Ureter (tissue), 1 donor: Measurements from ENCODE around the gene DYNLT3. TPM values are rescaled to one million over a fixed set of nuclear protein-coding genes. Genes with fewer than 3 reads are reported as not detected.

Experiments used
- DNase-seq: peaks from one replicate; pipeline ENCODE4 v3.0.0-alpha.2; 2020; ENCODE audit warnings: low spot score
- total RNA-seq: library from RNA; stranded (reverse); gene quantifications from one replicate; pipeline ENCODE4 v1.2.4, GENCODE V29; 2023
- donor health status: DM: yes; HTN: yes; CAD: no.

Gene DYNLT3, protein sequence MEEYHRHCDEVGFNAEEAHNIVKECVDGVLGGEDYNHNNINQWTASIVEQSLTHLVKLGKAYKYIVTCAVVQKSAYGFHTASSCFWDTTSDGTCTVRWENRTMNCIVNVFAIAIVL
- total RNA-seq = 31.9 TPM

DNA sequence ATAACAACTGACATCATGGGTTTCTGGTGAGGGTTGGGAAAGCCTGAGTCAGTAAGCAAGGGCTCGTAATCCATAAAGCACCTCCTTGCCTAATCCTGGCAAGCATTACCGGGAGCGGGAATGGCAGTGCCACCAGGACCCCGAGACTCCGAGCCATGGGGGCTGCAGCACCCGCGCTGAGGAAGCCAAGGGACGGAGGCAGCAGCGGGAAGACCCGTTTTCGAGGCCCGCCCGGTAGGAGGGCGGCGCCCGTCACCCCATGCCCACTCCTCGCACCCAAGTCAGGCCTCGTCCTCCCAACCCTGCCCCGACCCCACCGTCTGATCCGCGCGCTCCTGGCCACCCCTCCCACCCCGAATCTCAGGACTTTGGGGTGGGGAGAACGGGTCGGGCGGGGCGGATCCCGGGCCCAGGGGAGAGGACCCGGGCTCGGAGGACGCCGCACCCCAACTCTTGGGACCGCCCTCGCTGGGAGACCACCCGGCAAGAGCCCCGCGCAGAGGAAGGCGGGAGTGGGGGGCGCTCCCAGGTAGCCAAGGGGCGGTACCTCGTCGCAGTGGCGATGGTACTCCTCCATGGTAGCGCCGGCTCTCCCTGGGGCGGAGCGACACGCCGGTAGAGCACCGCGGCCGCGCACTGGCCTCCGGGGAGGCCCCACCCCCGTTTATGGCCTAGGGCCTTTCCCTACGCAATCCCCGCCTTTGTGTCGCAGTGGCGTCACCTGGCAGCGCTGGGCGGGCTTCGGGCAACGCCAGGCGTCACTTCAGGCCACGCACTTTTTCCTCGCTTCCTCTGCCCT, at the start of gene DYNLT3:
Gene DYNLT3 (minus strand): TSS at position 638 of the 799 bp plus-strand sequence. CDS start 61 bp downstream, at position 577.
- peak; percentile 83 for DNase-seq

DNA sequence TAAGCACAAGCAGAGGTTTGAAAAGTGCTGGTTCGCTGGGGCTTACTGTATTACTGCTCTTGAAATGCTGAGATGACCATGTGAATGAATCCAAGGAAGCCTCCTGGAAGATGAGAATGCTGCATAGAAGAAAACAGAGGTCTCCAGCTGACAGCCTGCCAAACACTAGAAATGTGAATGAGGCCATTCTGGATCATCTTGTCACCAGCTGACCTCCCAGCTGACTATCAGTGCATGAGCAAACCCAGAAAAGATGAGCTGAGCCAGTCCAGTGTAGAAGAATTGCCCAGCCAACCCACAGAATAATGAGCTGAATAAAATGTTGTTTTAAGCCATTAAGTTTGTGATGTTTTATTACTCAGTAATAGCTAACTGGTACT, 49.1 kb upstream of the DYNLT3 start:
- DNase-seq = no peak

DNA sequence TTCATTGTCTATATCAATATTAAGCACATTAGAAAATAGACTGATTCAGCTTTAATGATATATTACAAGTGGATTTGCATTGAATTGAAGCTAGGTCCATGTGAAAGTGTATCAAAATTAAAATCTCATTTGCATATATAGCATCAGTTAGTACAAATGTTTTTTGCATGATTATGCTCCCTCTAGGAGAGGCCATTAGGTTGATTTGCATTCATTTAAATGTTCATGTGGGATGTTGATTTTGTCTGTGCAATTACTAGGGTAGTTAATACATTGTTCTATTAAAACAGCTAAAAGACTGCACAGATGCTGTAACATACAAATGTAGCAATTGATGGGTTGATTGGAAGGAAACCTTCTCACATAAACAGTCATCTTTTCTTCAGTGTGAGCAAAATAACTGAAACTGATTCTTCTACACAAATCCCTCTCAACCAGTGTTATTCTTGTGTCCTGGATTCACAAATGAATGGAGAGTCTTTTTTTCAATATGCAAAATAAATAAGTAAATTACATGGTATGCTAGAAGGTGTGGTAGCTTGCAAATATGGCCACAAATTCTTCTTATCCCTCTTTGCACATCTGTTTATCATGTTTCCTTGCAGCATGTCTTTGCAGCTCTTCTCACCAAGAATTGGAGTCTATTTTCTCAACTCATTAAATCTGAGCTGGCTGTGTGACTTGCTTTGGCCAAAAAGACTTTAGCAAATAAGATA, 48.6 kb upstream of the DYNLT3 start:
- no peak for DNase-seq

DNA sequence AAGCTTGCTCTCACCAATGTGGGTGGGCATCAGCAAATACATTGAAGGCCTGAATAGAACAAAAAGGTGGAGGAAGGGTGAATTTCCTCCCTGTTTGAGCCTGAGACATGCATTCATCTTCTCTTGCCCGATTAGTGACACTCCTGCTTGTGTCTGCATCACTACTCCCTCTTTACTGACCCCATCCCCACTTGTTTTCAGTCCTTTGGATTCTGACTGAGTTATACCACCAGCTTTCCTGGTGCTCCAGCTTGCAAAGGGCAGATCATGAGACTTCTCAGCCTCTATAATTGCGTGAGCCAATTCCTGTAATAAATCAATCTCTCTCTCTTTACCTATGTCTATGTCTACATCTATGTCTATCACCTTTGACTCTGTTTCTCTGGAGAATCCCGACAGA, 47.4 kb upstream of the DYNLT3 start:
- DNase-seq = no peak

DNA sequence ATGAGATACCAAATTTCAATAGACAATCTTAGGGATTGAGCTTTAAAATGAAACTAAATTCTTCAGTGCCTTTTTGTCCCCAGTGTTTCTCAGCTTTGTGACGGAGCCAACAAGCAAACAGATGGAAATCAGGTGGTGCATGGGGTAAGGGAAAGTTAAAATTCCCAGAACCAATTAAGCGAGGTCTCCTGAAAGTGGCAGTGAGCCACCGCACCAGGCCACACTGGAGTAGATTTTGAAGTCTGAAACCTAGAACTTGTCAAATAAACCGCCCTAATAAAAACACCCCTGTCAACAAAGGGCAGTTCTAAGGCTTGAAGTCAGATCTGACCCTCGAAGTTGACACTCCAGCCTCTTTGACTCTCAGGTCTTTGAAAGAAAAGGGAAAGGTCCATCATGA, 40.6 kb upstream of the DYNLT3 start:
- DNase-seq = no peak

DNA sequence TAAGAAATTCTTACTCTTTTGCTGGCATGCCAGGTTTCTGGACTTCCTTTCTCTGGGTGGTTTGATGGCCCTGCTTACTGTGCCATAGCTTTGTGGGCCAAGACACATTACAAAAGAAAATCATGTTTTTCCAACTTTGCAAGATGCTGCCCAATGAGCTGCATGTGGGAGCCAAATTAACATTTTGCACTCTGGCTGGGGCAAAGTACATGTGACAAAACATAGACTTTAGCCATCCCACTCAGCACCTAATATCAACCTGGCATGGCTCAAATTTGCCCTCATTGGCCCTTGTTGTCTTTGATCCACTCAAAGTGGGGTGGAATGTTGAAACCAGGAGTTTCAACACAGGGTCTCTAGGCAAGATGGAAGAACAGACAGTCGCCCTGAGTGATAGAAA, 40.0 kb upstream of the DYNLT3 start:
- no peak for DNase-seq

DNA sequence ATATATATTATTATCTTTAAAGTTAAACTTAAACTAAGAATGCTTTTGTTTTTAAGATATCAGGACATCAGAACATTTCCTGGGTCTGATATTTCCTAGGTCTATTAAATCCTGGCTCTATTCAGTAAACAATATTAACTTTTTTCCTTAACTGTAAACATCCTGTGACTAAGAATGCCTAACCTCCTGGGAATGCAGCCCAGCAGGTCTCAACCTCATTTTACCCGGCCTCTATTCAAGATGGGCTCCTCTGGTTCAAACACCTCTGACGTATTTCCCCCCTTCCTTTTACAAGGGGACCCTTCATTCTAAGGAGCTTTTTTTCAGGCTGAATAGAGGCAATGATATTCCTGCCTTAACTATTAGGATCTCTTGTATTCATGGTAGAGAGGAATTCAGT, 35.8 kb upstream of the DYNLT3 start:
- no peak for DNase-seq

DNA sequence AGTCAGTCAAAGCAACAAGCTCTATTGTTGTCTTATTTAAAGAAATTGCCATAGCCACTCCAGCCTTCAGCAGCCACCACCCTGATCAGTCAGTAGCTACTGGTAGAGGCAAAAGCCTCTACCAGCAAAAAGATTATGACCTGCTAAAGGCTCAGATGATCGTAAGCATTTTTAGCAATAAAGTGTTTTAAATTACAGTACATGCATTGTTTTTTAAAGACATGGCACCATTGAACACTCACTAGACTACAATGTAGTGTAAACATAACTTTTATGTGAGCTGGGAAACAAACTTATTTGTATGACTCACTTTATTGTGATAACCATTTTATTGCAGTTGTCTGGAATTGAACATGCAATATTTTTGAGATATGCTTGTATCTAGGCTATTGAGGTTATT, 32.3 kb upstream of the DYNLT3 start:
- DNase-seq = no peak

DNA sequence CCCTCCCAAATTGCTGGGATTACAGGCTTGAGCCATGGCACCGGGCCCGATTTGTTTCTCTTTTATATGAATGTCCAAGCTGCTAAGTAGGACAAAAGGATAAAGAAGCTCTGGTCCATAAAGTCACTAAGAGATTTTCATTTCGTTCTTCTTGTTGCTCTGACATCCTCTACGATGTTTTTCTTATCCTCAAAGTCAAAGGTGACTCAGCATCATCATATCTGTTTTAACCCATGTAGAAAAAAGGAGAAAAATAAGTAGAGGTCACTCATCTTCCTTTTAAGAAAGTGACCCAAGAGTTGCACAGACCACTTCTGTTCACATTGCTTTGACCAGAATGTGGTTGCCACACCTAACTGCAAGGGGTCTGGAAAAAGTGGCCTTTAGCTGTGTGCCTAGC, 29.3 kb upstream of the DYNLT3 start:
- DNase-seq = no peak

DNA sequence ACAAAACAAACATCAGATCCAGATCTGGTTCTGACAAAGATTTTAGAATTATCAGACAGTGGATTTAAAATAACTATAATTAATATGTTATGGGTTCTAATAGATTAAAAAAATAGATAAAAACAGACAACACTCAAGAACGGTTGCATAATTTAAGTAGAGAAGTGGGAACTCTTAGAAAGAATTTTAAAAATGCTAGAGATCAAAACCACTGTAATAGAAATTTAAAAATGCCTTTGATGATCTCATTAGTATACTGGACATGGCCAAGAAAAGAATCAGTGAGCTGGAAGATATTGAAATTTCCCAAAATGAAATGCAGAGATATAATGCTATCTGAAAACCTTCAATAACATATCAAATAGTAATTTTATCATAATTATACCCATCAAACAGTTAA, 28.3 kb upstream of the DYNLT3 start:
- no peak for DNase-seq

DNA sequence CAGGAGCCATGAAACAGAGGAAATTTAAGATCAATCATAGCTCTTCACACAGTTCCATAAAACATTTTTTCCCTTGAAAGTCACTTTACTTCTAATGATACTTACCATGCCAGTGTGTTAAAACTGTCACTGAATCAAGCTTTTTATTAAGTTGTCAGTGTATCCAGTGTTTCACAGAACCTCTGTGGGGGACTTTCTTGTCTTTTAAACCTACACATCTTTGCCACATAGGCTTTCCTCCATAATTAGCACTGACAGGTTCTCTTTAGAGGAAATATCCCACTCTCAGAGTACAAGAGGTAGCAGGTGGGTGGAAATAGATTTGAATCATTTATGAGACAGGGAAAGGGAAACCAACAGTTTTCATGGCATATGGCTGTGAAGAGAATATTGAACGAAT, 25.8 kb upstream of the DYNLT3 start:
- no peak for DNase-seq

DNA sequence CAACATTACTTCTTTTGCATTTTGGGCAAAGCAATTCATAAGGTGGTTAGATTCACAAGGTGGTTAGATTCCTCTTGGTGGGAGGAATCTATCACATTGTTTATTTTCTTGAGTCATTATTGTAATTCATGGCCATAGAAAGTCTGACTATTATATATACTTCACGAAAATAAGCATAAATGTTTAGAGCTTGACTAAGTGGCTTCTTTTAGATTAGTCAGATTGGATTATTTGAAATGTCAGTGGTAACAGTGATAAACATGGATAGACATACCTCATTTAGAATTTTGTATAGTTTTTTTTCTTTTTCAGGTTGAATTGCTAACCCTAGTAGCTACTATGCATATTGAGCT, 24.9 kb upstream of the DYNLT3 start:
- DNase-seq = no peak

DNA sequence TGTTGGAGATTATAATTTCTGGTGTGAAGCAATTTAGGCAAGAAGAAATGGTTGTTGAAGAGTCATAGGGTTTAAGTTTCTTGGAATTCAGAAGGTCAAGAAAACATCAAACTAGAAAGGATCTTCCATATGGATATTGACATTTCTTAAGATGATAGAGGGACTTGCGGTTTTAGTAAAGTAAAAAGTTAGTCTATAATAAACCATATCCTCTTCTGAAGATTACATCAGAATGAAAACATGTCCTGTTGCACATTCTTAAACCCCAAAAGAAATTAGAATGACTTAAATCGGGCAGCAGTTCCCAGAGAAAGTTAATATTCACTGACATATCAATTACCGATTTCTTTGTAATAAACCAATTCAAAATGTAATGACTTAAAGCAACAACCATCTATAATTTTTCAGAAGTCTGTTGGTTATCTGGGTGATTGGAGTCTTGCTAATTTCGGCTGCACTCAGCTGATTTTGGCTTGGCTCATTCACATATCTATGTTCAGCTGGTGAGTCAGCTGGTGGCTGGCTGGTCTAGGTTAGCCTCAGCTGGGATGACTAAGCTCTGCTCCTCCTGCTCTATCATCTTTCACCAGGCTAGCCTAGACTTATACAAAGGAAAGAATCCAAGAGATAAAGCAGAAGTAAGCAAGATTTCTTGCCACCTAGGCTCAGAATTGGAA, 24.4 kb upstream of the DYNLT3 start:
- DNase-seq = no peak

DNA sequence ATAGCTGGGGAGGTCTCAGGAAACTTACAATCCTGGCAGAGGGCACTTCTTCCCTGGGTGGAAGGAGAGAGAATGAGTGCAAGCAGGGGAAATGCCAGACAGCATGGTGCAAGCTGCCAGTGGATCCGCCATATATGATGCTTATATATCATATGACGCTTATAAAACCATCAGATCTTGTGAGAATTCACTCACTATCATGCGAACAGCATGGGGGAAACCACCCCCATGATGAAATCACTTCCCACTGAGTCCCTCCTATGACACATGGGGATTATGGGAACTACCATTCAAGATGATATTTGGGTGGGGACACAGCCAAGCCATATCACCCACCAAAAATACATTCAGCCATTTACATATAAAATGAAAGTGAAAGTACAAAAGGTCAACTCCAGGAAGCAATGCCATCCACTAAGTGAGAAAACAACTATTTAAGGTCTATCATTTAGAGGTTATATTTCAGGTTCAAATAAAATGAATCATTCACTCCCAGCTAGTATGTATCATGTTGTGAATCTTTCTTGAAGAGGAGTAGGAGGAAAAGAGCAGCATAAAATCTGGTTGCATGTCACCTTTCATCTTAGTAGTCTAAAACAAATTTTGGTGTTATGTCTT, 20.3 kb upstream of the DYNLT3 start:
- DNase-seq = no peak

DNA sequence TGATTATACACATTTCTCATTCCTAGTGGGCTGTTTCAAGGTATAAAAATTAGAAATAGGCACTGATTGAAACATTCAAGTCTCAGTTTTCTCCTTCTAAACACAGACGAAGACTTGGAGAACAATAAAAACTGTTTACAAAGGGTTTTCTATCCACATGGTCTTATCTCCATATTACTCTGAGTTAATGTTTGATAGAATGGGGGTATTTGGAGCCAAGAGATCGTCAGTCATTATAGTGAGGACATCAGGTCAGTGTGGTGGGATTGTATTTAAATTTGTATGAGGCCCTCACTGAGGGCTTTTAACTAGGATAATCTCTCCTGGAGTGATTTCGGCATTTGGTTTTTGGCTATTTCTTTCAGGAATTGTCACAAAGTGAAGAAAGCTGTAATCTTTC, 16.4 kb upstream of the DYNLT3 start:
- DNase-seq = no peak

DNA sequence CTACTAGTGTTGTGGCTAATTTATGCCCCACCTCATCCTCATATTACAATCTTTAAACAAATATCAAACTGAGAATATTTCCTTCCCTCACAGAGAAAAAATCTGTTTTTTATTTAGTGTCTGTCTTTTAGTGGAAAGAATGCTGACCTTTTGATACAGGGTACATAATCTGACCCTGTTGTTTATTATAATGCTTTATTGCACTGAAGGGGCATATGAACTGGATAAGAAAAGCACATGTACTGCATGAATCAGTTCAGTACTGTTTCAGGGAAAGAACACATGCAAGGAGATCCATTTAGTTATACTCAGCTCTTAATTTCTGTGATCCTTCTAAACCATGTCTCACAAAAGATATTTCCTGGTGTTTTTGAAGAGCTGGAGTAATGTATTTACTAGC, 15.5 kb upstream of the DYNLT3 start:
- no peak for DNase-seq

DNA sequence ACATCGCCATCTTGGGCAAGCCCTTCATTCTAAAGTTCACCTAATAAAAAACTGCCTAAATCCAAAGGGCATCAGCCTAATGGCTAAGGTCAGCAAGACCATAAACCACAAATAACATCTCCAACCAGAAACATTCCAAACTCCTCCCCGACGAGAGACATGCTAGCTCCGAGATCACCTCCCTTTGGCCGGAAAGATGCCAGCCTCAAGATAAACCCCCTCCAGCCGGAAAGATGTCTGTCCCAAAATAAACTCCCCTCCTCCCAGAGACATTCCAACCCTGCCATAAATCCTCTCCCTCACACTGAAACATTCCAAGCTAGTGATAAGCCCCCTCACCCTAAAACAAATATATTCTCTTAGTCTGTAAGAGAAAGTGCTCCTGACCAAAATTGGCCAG, 13.3 kb upstream of the DYNLT3 start:
- no peak for DNase-seq

DNA sequence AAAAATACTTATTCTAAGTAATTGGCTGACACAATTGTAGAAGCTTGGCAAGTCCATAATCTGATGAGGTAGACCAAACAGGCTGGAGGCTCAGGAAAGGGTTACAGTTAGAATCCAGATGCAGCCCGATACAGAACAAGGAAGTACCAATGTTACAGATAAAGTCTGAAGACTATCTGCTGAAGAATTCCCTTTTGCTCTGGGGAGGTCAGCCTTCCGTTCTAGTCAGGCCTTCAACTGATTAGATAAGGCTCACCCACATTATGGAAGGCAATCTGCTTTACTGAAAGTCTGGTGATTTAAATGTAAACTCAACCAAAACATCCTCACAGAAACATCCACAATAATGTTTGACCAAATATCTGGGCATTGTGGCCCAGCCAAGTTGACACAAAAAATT, 7.4 kb upstream of the DYNLT3 start:
- no peak for DNase-seq

DNA sequence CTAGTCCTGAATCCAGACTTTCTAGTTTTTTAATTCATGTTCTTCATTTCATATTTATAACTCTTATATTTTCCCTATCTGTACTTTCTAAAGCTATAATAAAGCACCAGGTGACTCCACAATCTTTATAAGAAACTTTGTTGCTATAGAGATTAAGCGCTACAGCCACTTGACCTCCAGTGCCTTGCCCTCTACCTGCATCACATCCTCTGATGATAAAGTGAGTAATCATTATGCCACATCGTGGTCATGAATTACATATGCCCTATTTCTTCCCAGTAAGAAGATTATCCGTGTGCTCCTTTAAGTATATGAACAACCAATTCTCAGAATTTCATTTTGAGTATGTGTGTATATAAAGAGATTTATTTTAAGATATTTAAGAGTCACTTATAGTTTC, 6.8 kb upstream of the DYNLT3 start:
- DNase-seq = no peak

DNA sequence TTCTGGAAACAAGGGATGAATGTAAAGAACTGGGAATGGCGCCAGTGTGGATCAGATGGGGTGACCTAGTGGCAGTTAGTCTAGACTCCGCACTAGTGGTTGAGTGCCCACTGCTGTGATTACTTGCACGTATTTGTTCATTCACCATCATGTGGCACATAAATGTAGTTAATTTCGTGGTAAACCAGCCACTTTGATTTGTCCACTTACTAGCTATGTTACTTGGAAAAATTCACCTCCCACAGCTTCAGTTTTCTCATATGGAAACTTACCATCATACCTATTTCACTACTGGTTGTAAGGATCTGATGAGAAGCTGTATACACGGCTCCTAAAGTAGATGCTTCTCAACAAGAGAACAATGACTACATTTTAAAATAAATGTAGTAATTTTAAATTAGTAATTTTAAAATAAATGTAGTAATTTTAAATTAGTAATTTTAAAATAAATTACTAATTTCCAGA, 394 bp upstream of the DYNLT3 start:
- no peak for DNase-seq

DNA sequence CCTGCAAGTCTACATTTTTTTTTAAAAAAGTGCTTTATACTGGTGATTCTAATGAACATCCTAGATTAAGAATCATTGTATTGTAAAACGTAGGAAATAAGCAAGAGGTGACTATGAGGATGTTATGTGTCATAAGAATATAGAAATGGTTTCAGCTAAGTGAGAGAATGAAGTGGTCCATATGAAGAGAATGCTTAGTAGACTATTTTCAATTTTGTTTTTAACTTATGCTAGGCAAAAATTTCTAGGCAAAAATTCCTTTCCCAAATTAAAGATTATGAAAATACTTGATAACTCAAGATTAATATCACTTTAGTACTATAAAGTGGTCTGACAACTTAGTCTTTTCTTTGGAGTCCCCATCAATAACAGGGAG, 825 bp downstream of the DYNLT3 start:
- no peak for DNase-seq

DNA sequence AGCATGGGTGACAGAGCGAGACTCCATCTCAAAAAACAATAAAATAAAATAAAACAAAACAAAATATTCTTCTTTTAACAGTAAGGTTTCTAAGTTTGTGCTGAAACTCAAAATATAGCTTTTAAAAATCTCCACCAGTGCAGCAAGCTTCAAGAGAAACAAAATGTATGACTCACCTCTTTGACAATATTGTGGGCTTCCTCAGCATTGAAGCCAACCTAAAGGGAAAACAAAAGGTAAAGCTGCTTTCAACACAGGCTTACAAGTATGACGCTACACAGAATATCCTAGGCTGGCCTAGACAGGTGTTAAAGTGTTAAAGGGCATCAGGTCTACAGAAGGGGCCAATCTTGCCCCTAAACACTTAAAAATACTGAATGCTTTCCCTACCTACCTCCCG, 1.2 kb downstream of the DYNLT3 start:
- no peak for DNase-seq
